Amygdala (tissue), 56 donors: ENCODE data around the gene TEX29.

Source experiments
- DNase-seq, 56 donors: peaks; one replicate each; lab custom pipeline; 2025; lab: John Stamatoyannopoulos, UW

The TEX29 gene

GRCh38 chr13:111338841-111339240 lies 18.4 kb downstream of the TEX29 start:
- no peak for DNase-seq

- DNase-seq, result no peak
Observed at GRCh38 chr13:111339366-111340143, 19.1 kb downstream of the TEX29 start.

- DNase-seq, result no peak
Observed at GRCh38 chr13:111341886-111342285, 21.4 kb downstream of the TEX29 start.

- no peak for DNase-seq
Observed at GRCh38 chr13:111342721-111343120, 22.3 kb downstream of the TEX29 start.

GRCh38 chr13:111343186-111343805 lies 22.9 kb downstream of the TEX29 start:
- no peak for DNase-seq

GRCh38 chr13:111344471-111345191 lies 24.2 kb downstream of the TEX29 start:
- DNase-seq, result peak in 4 of 56 donors; percentile 10 to 30 (median 15)

GRCh38 chr13:111345682-111346081 lies 25.2 kb downstream of the TEX29 start:
- no peak for DNase-seq

- DNase-seq, result no peak
Observed at GRCh38 chr13:111346101-111346680, 25.7 kb downstream of the TEX29 start.

GRCh38 chr13:111347438-111347837 lies 27.0 kb downstream of the TEX29 start:
- DNase-seq, result no peak

GRCh38 chr13:111353508-111353907 lies 33.1 kb downstream of the TEX29 start:
- no peak for DNase-seq

GRCh38 chr13:111354789-111355188 lies 34.3 kb downstream of the TEX29 start:
- DNase-seq, result no peak

GRCh38 chr13:111356795-111357194 lies 36.4 kb downstream of the TEX29 start:
- no peak for DNase-seq

GRCh38 chr13:111359237-111359915 lies 38.9 kb downstream of the TEX29 start:
- DNase-seq, result no peak

GRCh38 chr13:111359930-111360329 lies 39.5 kb downstream of the TEX29 start:
- no peak for DNase-seq

GRCh38 chr13:111360452-111360851 lies 40.0 kb downstream of the TEX29 start:
- no peak for DNase-seq

- no peak for DNase-seq
Observed at GRCh38 chr13:111361046-111361872, 40.8 kb downstream of the TEX29 start.

GRCh38 chr13:111361873-111362648 lies 41.6 kb downstream of the TEX29 start:
- DNase-seq, result no peak

- no peak for DNase-seq
Observed at GRCh38 chr13:111363121-111363520, 42.7 kb downstream of the TEX29 start.

- DNase-seq, result no peak
Observed at GRCh38 chr13:111363591-111363990, 43.1 kb downstream of the TEX29 start.
